ENCODE data around the gene AVPR2. TPM values are rescaled to one million over a fixed set of nuclear protein-coding genes. Genes with fewer than 3 reads are reported as not detected.

AVPR2 gene
- polyA plus RNA-seq, 2 of the 4 experiments (the other 2 are of a cell fraction), result not detected

- no peak for TF ChIP-seq MYC (IDR thresholded peaks at IDR 0.05; ENCODE audit: borderline replicate concordance, low read length)
- no peak for TF ChIP-seq RFX5 (IDR thresholded peaks at IDR 0.05)
- no peak for TF ChIP-seq KDM1A (IDR thresholded peaks at IDR 0.05; ENCODE audit: low read depth)
These were observed 50.2 kb downstream of the AVPR2 start (continued) for GRCh38 chrX:153954558-153955227.

DNA sequence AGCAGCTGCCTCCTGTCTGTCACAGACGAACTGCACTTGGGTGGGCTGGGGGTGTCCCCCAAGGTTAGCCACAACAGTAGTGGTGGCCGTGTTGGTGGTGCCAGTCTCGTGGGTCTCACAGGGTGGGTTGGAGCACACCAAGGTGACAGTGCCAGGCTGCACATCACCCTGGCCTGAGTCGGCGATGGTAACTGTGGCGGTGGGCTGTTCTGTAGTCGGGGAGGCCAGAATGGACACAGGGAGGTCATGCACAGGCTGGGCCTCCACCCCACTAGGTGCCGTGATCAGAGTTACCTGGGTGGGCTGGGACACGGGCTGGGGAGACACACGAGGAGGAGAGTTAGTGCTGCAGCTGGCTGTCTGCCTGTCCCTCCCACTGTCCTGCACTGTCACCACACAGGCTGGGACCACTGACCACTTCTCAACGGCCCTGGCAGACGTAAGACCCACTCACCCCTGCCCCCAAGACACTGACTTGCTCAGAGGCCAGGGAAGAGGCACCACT is 50.8 kb downstream of the AVPR2 start:
- ChIA-PET CTCF (no interaction called here), POLR2A (interaction anchor here (0.5 kb wide), 1 partner anchor 996 kb away, joined by 4 read pairs; no protein-coding TSS in a partner anchor)
- no peak for TF ChIP-seq RNF2 (IDR thresholded peaks at IDR 0.05; ENCODE audit: borderline replicate concordance, low read depth)
- 91% methylated on average over 6 of the region's 12 CpGs for WGBS (ENCODE audit: missing lambda C conversion rate)
- no peak for DNase-seq (ENCODE audit: low read depth in 1 of 2, low spot score in 1 of 2)
- Histone ChIP-seq H3K9me3 (no peaks in the 10 kb centered on the region), H3K4me2 (no peak overlapping the region), H3K4me3 (no peak overlapping the region), H3K4me1 (0 out of 3 replicates have a peak, but pooled peaks cover 4% of the 10 kb centered on the region), H3K27ac (no peak overlapping the region)
- ATAC-seq, result no peak
- no peak for FAIRE-seq

GRCh38 chrX:153956044-153956907 is 51.8 kb downstream of the AVPR2 start:
- H3K27ac ChIP-seq, result no peak overlapping the region
- no peak for ATAC-seq
- ChIA-PET CTCF (interaction anchor here (1.1 to 1.2 kb wide), 3 partner anchors 8 to 193 kb away, joined by 3 to 4 read pairs (median 3); no protein-coding TSS in a partner anchor), POLR2A (no interaction called here)
- 0 out of 3 replicates have a peak, but pooled peaks cover 4% of the 10 kb centered on the region for H3K4me1 ChIP-seq
- 97% methylated on average over 21 of the region's 35 CpGs for WGBS (ENCODE audit: missing lambda C conversion rate)
- FAIRE-seq, result no peak
- no peak for TF ChIP-seq HOXB13 (CRISPR knock-in tag; IDR thresholded peaks at IDR 0.05; ENCODE audit: low read depth)
- no peak overlapping the region for H3K4me3 ChIP-seq
- no peak for DNase-seq (ENCODE audit: low read depth in 1 of 2, low spot score in 1 of 2)
- H3K4me2 ChIP-seq, result no peak overlapping the region
- H3K9me3 ChIP-seq, result no peaks in the 10 kb centered on the region

Other genes with a start within 250 kb of the AVPR2 start
- gene PNCK, start 230.9 kb upstream of the AVPR2 start, polyA plus RNA-seq (2011; rRNA removed), result 0.17 TPM in 2 replicates
- gene PNCK, start 230.9 kb upstream of the AVPR2 start, polyA plus RNA-seq (2017; fragmentation: RNase III; extraction: RNeasy Plus Mini Kit Qiagen cat#74134 plus additional on column Dnase treatment), result 0.13 to 0.30 TPM (median 0.25 TPM) in 3 replicates
- gene SLC6A8, start 216.7 kb upstream of the AVPR2 start, polyA plus RNA-seq (2011; rRNA removed), result 2.0 and 3.4 TPM in 2 replicates
- 5.7 to 6.9 TPM (median 6.1 TPM) in 3 replicates for gene SLC6A8, start 216.7 kb upstream of the AVPR2 start, polyA plus RNA-seq (2017; fragmentation: RNase III; extraction: RNeasy Plus Mini Kit Qiagen cat#74134 plus additional on column Dnase treatment)
- 217 and 257 TPM in 2 replicates for gene BCAP31, start 180.3 kb upstream of the AVPR2 start, polyA plus RNA-seq (2011; rRNA removed)
- gene BCAP31, start 180.3 kb upstream of the AVPR2 start, polyA plus RNA-seq (2017; fragmentation: RNase III; extraction: RNeasy Plus Mini Kit Qiagen cat#74134 plus additional on column Dnase treatment), result 335 to 351 TPM (median 349 TPM) in 3 replicates
- 1.7 and 1.8 TPM in 2 replicates for gene ABCD1, start 179.8 kb upstream of the AVPR2 start, polyA plus RNA-seq (2011; rRNA removed)
- 3.3 to 5.1 TPM (median 3.8 TPM) in 3 replicates for gene ABCD1, start 179.8 kb upstream of the AVPR2 start, polyA plus RNA-seq (2017; fragmentation: RNase III; extraction: RNeasy Plus Mini Kit Qiagen cat#74134 plus additional on column Dnase treatment)
- 1.1 and 1.2 TPM in 2 replicates for gene PLXNB3, start 140.4 kb upstream of the AVPR2 start, polyA plus RNA-seq (2011; rRNA removed)
- 2.5 to 3.9 TPM (median 3.1 TPM) in 3 replicates for gene PLXNB3, start 140.4 kb upstream of the AVPR2 start, polyA plus RNA-seq (2017; fragmentation: RNase III; extraction: RNeasy Plus Mini Kit Qiagen cat#74134 plus additional on column Dnase treatment)
- gene SRPK3, start 123.6 kb upstream of the AVPR2 start, polyA plus RNA-seq (2011; rRNA removed), result not detected in 2 replicates
- 0.03 to 0.08 TPM (median 0.05 TPM) in 3 replicates for gene SRPK3, start 123.6 kb upstream of the AVPR2 start, polyA plus RNA-seq (2017; fragmentation: RNase III; extraction: RNeasy Plus Mini Kit Qiagen cat#74134 plus additional on column Dnase treatment)
- gene IDH3G, start 110.3 kb upstream of the AVPR2 start, polyA plus RNA-seq (2011; rRNA removed), result 45.6 and 50.7 TPM in 2 replicates
- 58.5 to 60.3 TPM (median 59.9 TPM) in 3 replicates for gene IDH3G, start 110.3 kb upstream of the AVPR2 start, polyA plus RNA-seq (2017; fragmentation: RNase III; extraction: RNeasy Plus Mini Kit Qiagen cat#74134 plus additional on column Dnase treatment)
- gene SSR4, start 110.0 kb upstream of the AVPR2 start, polyA plus RNA-seq (2011; rRNA removed), result 212 and 293 TPM in 2 replicates
- gene SSR4, start 110.0 kb upstream of the AVPR2 start, polyA plus RNA-seq (2017; fragmentation: RNase III; extraction: RNeasy Plus Mini Kit Qiagen cat#74134 plus additional on column Dnase treatment), result 347 to 354 TPM (median 352 TPM) in 3 replicates
- 1.2 and 1.3 TPM in 2 replicates for gene PDZD4, start 74.1 kb upstream of the AVPR2 start, polyA plus RNA-seq (2011; rRNA removed)
- gene PDZD4, start 74.1 kb upstream of the AVPR2 start, polyA plus RNA-seq (2017; fragmentation: RNase III; extraction: RNeasy Plus Mini Kit Qiagen cat#74134 plus additional on column Dnase treatment), result 2.3 to 3.0 TPM (median 2.4 TPM) in 3 replicates
- gene L1CAM, start 18.5 kb upstream of the AVPR2 start, polyA plus RNA-seq (2011; rRNA removed), result 1.9 and 3.1 TPM in 2 replicates
- gene L1CAM, start 18.5 kb upstream of the AVPR2 start, polyA plus RNA-seq (2017; fragmentation: RNase III; extraction: RNeasy Plus Mini Kit Qiagen cat#74134 plus additional on column Dnase treatment), result 12.8 to 14.2 TPM (median 13.3 TPM) in 3 replicates
- 0.78 and 0.95 TPM in 2 replicates for gene ARHGAP4, start 21.6 kb downstream of the AVPR2 start, polyA plus RNA-seq (2011; rRNA removed)
- gene ARHGAP4, start 21.6 kb downstream of the AVPR2 start, polyA plus RNA-seq (2017; fragmentation: RNase III; extraction: RNeasy Plus Mini Kit Qiagen cat#74134 plus additional on column Dnase treatment), result 0.98 to 2.3 TPM (median 1.1 TPM) in 3 replicates
- gene NAA10, start 30.4 kb downstream of the AVPR2 start, polyA plus RNA-seq (2011; rRNA removed), result 63.5 and 88.8 TPM in 2 replicates
- gene NAA10, start 30.4 kb downstream of the AVPR2 start, polyA plus RNA-seq (2017; fragmentation: RNase III; extraction: RNeasy Plus Mini Kit Qiagen cat#74134 plus additional on column Dnase treatment), result 230 to 251 TPM (median 237 TPM) in 3 replicates
- not detected in 2 replicates for gene RENBP, start 40.0 kb downstream of the AVPR2 start, polyA plus RNA-seq (2011; rRNA removed)
- gene RENBP, start 40.0 kb downstream of the AVPR2 start, polyA plus RNA-seq (2017; fragmentation: RNase III; extraction: RNeasy Plus Mini Kit Qiagen cat#74134 plus additional on column Dnase treatment), result not detected in 3 replicates
- 4.4 and 11.9 TPM in 2 replicates for gene HCFC1, start 67.1 kb downstream of the AVPR2 start, polyA plus RNA-seq (2011; rRNA removed)
- gene HCFC1, start 67.1 kb downstream of the AVPR2 start, polyA plus RNA-seq (2017; fragmentation: RNase III; extraction: RNeasy Plus Mini Kit Qiagen cat#74134 plus additional on column Dnase treatment), result 31.0 to 33.3 TPM (median 32.9 TPM) in 3 replicates
- gene TMEM187, start 68.1 kb downstream of the AVPR2 start, polyA plus RNA-seq (2011; rRNA removed), result 10.6 and 13.2 TPM in 2 replicates
- 7.0 to 8.8 TPM (median 7.8 TPM) in 3 replicates for gene TMEM187, start 68.1 kb downstream of the AVPR2 start, polyA plus RNA-seq (2017; fragmentation: RNase III; extraction: RNeasy Plus Mini Kit Qiagen cat#74134 plus additional on column Dnase treatment)
- gene IRAK1, start 115.2 kb downstream of the AVPR2 start, polyA plus RNA-seq (2011; rRNA removed), result 73.1 and 73.6 TPM in 2 replicates
- gene IRAK1, start 115.2 kb downstream of the AVPR2 start, polyA plus RNA-seq (2017; fragmentation: RNase III; extraction: RNeasy Plus Mini Kit Qiagen cat#74134 plus additional on column Dnase treatment), result 177 to 191 TPM (median 179 TPM) in 3 replicates
- 16.6 and 17.7 TPM in 2 replicates for gene MECP2, start 193.0 kb downstream of the AVPR2 start, polyA plus RNA-seq (2011; rRNA removed)
- gene MECP2, start 193.0 kb downstream of the AVPR2 start, polyA plus RNA-seq (2017; fragmentation: RNase III; extraction: RNeasy Plus Mini Kit Qiagen cat#74134 plus additional on column Dnase treatment), result 16.5 to 19.2 TPM (median 17.9 TPM) in 3 replicates
- gene OPN1LW, start 239.6 kb downstream of the AVPR2 start, polyA plus RNA-seq (2011; rRNA removed), result not detected in 2 replicates
- not detected in 3 replicates for gene OPN1LW, start 239.6 kb downstream of the AVPR2 start, polyA plus RNA-seq (2017; fragmentation: RNase III; extraction: RNeasy Plus Mini Kit Qiagen cat#74134 plus additional on column Dnase treatment)